Smooth muscle cell (in vitro differentiated cells): ENCODE results near the gene SPRYD4. TPM values are rescaled to one million over a fixed set of nuclear protein-coding genes. Genes with fewer than 3 reads are reported as not detected.
"Not testable (repeated sequence)": the region's sequence is repeated elsewhere in the genome, so short reads cannot be mapped to it uniquely, and the experiment has no call there.

ENCODE experiments used
- DNase-seq: peaks from one replicate; lab custom pipeline; 2025; ENCODE audit not compliant: unreplicated experiment; lab: John Stamatoyannopoulos, UW
- H2AFZ ChIP-seq: fragments of 200-600 bp; sonication (generic); 2 replicates; pipeline ENCODE4 v1.6.0; 2016; ENCODE audit warnings: antibody characterized with exemption, low read depth, mild to moderate bottlenecking
- H3F3A ChIP-seq: fragments of 200-600 bp; sonication (generic); 2 replicates; pipeline ENCODE4 v1.6.0; 2017; ENCODE audit warnings: antibody characterized with exemption, low read depth
- H3K27ac ChIP-seq: fragments of 200-600 bp; sonication (generic); 2 replicates; pipeline ENCODE4 v1.5.1; 2016; ENCODE audit warnings: low read depth, mild to moderate bottlenecking
- H3K27me3 ChIP-seq: fragments of 200-600 bp; sonication (generic); 2 replicates; pipeline ENCODE4 v1.6.1; 2016; ENCODE audit warnings: low read depth, mild to moderate bottlenecking
- H3K36me3 ChIP-seq: fragments of 200-600 bp; sonication (generic); 2 replicates; pipeline ENCODE4 v1.5.1; 2016; ENCODE audit warnings: low read depth
- H3K4me1 ChIP-seq: fragments of 200-600 bp; sonication (generic); 2 replicates; pipeline ENCODE4 v1.5.1; 2016; ENCODE audit warnings: low read depth
- H3K4me2 ChIP-seq: fragments of 200-600 bp; sonication (generic); 2 replicates; pipeline ENCODE4 v1.6.0; 2016; ENCODE audit warnings: mild to moderate bottlenecking
- H3K4me3 ChIP-seq: fragments of 200-600 bp; sonication (generic); 2 replicates; pipeline ENCODE4 v1.5.1; 2016; ENCODE audit warnings: mild to moderate bottlenecking
- H3K79me2 ChIP-seq: fragments of 200-600 bp; sonication (generic); 2 replicates; pipeline ENCODE4 v1.6.0; 2016; ENCODE audit warnings: low read depth, mild to moderate bottlenecking
- H3K9ac ChIP-seq: fragments of 200-600 bp; sonication (generic); 2 replicates; pipeline ENCODE4 v1.6.0; 2016; ENCODE audit warnings: low read depth
- H3K9me3 ChIP-seq: fragments of 200-600 bp; sonication (generic); replicated peaks from 2 replicates; pipeline ENCODE4 v1.5.1; 2016; ENCODE audit warnings: low read depth
- H4K20me1 ChIP-seq: fragments of 200-600 bp; sonication (generic); 2 replicates; pipeline ENCODE4 v1.6.0; 2016; ENCODE audit warnings: low read depth
- WGBS: methylation state at CpG from one replicate; pipeline ENCODE4 v1.1.7; 2016; ENCODE audit warnings: low lambda C conversion rate; 5-methylcytosine and 5-hydroxymethylcytosine counted together
- polyA plus RNA-seq: library from polyadenylated mRNA; unstranded; fragments of >200 nt; fragmentation: Nextera tagmentation; extraction: Ambion mirVana; gene quantifications from 2 replicates; pipeline ENCODE4 v1.2.1, GENCODE V29; 2016
- total RNA-seq: library from RNA; depleted of rRNA; stranded (reverse); fragments of >200 nt; gene quantifications from 2 replicates; pipeline ENCODE4 v1.2.3, GENCODE V29; 2014
- TF ChIP-seq, protein P1 (sequence below): fragments of 200-600 bp; sonication (generic); IDR thresholded peaks from 2 replicates; pipeline ENCODE4 v1.5.1; 2017; ENCODE audit warnings: borderline replicate concordance, mild to moderate bottlenecking, antibody characterized with exemption; ENCODE audit not compliant: insufficient read depth, poor library complexity, severe bottlenecking

SPRYD4 gene
- total and polyA plus RNA-seq, 2 experiments from 2014 or later, result 0.71 to 1.0 TPM

DNA sequence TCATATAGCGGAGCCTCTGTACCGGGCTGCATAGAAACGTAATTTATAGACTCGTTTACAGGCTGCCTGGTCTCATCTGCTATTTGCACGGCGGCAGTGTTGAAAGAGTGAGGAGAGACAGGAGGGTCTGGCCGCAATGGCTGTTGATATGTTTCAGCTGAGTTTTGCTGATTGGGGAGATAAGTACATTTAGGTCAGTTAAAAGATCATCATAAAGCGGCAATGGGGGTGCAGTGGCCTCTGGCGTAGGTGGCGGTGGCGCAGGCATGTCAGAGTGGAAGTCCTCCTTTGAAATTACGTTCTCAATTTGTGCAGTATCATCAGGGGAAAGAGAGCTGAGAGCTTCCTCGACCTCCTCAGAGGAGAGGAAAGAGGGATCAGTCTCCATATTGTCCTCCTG, 31.5 kb downstream of the SPRYD4 start:
- not testable (repeated sequence) for H3K27ac ChIP-seq, H3K4me3 ChIP-seq, H3K27me3 ChIP-seq, H3K4me1 ChIP-seq, H3K9ac ChIP-seq, H3K36me3 ChIP-seq, H3F3A ChIP-seq, H3K9me3 ChIP-seq, DNase-seq, H3K79me2 ChIP-seq, H4K20me1 ChIP-seq
- peak overlapping the region; percentile 34 for H2AFZ ChIP-seq
- H3K4me2 ChIP-seq, result peak overlapping the region; percentile 29
- 32% methylated on average over 13 of the region's 13 CpGs for WGBS

DNA sequence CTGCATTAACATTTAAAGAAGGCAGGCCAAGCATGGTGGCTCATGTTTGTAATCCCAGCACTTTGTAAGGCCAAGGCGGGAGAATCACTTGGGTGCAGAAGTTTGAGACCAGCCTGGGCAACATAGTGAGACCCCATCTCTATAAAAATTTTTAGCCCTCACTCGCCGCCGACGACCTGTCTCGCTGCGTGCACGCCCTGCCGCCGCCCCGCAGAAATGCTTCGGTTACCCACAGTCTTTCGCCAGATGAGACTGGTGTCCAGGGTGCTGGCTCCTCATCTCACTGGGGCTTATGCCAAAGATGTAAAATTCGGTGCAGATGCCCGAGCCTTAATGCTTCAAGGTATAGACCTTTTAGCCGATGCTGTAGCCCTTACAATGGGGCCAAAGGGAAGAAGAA, 42.4 kb downstream of the SPRYD4 start:
- Histone ChIP-seq H3K9ac (no peak overlapping the region), H3F3A (no peaks in the 10 kb centered on the region), H2AFZ (no peak overlapping the region), H3K27ac (no peak overlapping the region), H3K4me1 (no peaks in the 10 kb centered on the region), H3K4me2 (no peak overlapping the region), H3K36me3 (no peaks in the 10 kb centered on the region), H3K79me2 (no peaks in the 10 kb centered on the region), H3K9me3 (no peaks in the 10 kb centered on the region), H3K4me3 (no peak overlapping the region), H4K20me1 (no peaks in the 10 kb centered on the region), H3K27me3 (peaks cover 12% of the 10 kb centered on the region)
- TF ChIP-seq, protein P1, sequence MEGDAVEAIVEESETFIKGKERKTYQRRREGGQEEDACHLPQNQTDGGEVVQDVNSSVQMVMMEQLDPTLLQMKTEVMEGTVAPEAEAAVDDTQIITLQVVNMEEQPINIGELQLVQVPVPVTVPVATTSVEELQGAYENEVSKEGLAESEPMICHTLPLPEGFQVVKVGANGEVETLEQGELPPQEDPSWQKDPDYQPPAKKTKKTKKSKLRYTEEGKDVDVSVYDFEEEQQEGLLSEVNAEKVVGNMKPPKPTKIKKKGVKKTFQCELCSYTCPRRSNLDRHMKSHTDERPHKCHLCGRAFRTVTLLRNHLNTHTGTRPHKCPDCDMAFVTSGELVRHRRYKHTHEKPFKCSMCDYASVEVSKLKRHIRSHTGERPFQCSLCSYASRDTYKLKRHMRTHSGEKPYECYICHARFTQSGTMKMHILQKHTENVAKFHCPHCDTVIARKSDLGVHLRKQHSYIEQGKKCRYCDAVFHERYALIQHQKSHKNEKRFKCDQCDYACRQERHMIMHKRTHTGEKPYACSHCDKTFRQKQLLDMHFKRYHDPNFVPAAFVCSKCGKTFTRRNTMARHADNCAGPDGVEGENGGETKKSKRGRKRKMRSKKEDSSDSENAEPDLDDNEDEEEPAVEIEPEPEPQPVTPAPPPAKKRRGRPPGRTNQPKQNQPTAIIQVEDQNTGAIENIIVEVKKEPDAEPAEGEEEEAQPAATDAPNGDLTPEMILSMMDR, result no peak
- 97% methylated on average over 16 of the region's 16 CpGs for WGBS
- DNase-seq, result no peak

DNA sequence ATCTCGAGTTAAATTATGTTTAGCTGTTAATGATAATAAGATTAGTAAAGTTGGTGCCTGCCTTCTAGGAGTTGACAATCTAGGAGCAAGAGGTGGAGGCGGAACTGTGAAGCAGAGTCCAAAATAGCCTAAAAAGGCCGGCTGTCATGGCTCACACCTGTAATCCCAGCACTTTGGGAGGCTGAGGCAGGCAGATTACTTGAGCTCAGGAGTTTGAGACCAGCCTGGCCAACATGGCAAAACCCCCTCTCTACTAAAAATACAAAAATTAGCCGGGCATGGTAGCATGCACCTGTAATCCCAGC, 45.6 kb downstream of the SPRYD4 start:
- H3K79me2 ChIP-seq, H3K9me3 ChIP-seq, H4K20me1 ChIP-seq, H3K4me2 ChIP-seq, H3K27ac ChIP-seq, H2AFZ ChIP-seq, H3K36me3 ChIP-seq, H3K4me1 ChIP-seq, H3K4me3 ChIP-seq, H3K9ac ChIP-seq, DNase-seq, H3F3A ChIP-seq: not testable (repeated sequence)
- H3K27me3 ChIP-seq, result peaks cover 12% of the 10 kb centered on the region
- WGBS, result 63% methylated on average over 4 of the region's 4 CpGs

DNA sequence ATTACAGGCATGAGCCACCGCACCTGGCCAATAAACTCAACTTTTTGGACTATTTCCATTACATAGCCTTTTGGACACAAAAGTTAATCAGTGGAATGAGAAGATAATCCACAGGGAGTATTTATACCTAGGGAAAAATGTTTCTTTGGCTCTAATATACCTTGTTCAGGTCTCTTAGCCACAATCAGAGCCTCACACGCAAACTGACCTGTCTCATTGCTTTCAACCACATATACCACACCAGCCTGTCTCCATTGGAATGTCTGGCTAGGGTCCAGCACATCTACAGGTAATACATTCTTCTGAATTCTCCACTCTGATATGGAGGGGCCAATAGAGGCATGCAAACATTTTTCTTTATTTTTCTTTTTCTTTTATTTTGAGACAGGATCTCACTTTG, 49.5 kb downstream of the SPRYD4 start:
- Histone ChIP-seq H3K36me3 (no peaks in the 10 kb centered on the region), H3K79me2 (peaks cover 5% of the 10 kb centered on the region), H3F3A (no peaks in the 10 kb centered on the region), H4K20me1 (no peaks in the 10 kb centered on the region), H3K27me3 (peaks cover 2% of the 10 kb centered on the region), H3K4me3 (no peak overlapping the region), H3K4me1 (peaks cover 3% of the 10 kb centered on the region), H2AFZ (no peak overlapping the region), H3K27ac (no peak overlapping the region), H3K4me2 (no peak overlapping the region), H3K9me3 (no peaks in the 10 kb centered on the region), H3K9ac (no peak overlapping the region)
- TF ChIP-seq, protein P1, result no peak
- 93% methylated on average over 2 of the region's 2 CpGs for WGBS
- no peak for DNase-seq

DNA sequence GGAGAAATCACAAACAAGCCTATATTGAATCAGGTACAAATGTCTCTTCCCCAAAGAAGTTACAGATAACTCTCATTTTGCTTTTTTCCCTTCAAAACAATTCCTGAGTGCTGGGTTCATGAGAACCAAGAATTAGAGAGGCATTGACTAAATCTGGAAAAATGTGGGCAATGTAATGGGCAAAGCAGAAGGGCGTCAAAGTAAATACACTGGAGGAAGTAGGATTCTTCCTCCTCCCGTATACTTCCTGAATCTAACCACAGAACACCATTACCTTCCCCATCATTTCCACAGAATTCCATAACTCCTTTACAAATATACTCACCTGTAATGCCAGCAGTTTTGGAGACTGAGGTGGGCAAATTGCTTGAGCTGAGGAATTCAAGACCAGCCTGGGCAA, 50.2 kb downstream of the SPRYD4 start:
- no peaks in the 10 kb centered on the region for H3K27me3 ChIP-seq
- no peak for DNase-seq
- 20% methylated on average over 2 of the region's 2 CpGs for WGBS
- peaks cover 10% of the 10 kb centered on the region for H3K4me1 ChIP-seq
- no peaks in the 10 kb centered on the region for H3F3A ChIP-seq
- H4K20me1 ChIP-seq, result no peaks in the 10 kb centered on the region
- no peaks in the 10 kb centered on the region for H3K9me3 ChIP-seq
- H3K36me3 ChIP-seq, result no peaks in the 10 kb centered on the region
- peak overlapping the region; percentile 7 for H3K4me2 ChIP-seq
- no peak overlapping the region for H3K9ac ChIP-seq
- TF ChIP-seq, protein P1, result no peak
- peaks cover 12% of the 10 kb centered on the region for H3K79me2 ChIP-seq
- no peak overlapping the region for H3K4me3 ChIP-seq
- H2AFZ ChIP-seq, result no peak overlapping the region
- H3K27ac ChIP-seq, result no peak overlapping the region
